ENCODE measurements around the gene CLVS2. TPM values are rescaled to one million over a fixed set of nuclear protein-coding genes. Genes with fewer than 3 reads are reported as not detected.

The CLVS2 gene
- polyA plus RNA-seq, 1 donor (not counting 4 experiments of a cell fraction or from before 2014, with no cell fraction given) = not detected

DNA sequence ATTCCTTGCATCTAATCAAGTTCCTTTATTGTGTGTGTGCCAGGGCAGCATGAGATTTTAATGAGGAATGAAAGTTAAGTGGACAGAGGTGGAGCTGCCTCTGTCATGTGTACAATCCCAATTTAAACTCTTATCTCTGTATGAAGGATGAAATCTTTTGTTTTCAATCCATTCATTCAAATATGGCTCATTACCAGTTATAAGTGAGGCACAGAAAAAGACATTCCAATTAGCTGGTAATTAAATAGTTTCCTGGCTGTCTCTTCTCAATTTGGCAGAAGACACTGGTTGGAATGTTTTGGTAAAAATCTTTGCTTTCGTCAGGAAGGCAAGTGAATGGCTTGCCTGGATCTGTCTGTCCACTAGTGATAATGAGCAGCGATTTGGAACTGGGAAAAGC is 46.4 kb downstream of the CLVS2 start:
- Histone ChIP-seq H3K9me1 (ENCODE audit: control insufficient read depth, extremely low read depth, insufficient read depth, low read length) (no peaks in the 10 kb centered on the region), H3K27ac (ENCODE audit: control insufficient read depth, insufficient read depth, low read length) (no peak overlapping the region), H3K9ac (ENCODE audit: control insufficient read depth, extremely low read depth, insufficient read depth, low read length) (no peak overlapping the region), H3K36me3 (ENCODE audit: control insufficient read depth in 2 of 2, extremely low read depth in 1 of 2, insufficient read depth in 2 of 2, low read length in 2 of 2) (no peaks in the 10 kb centered on the region), H3K79me2 (ENCODE audit: control insufficient read depth, insufficient read depth, low read length) (no peaks in the 10 kb centered on the region), H3K4me2 (ENCODE audit: control insufficient read depth, extremely low read depth, insufficient read depth, low read depth, low read length) (no peak overlapping the region), H3K9me3 (ENCODE audit: control insufficient read depth, low read depth, low read length) (no peaks in the 10 kb centered on the region), H3K27me3 (ENCODE audit: control insufficient read depth, extremely low read depth, insufficient read depth, low read length) (no peaks in the 10 kb centered on the region), H3K4me3 (ENCODE audit: control insufficient read depth in 2 of 3, extremely low read depth in 1 of 3, insufficient read depth in 2 of 3, low read depth in 1 of 3, low read length in 3 of 3) (no peak overlapping the region), H3K4me1 (ENCODE audit: control insufficient read depth, extremely low read depth, insufficient read depth, low read length) (no peaks in the 10 kb centered on the region), H4K20me1 (ENCODE audit: control insufficient read depth, extremely low read depth, insufficient read depth, low read length) (no peaks in the 10 kb centered on the region), H2AFZ (ENCODE audit: control insufficient read depth, low read length) (no peak overlapping the region)
- no peak for FAIRE-seq
- TF ChIP-seq EZH2 (IDR thresholded peaks at IDR 0.05; ENCODE audit: low read length) = no peak
- dilution Hi-C loops (cut with MboI; ENCODE audit: extremely low pct_ligation_motif_present, low sequenced_read_pairs) = no loop called here
- DNase-seq (ENCODE audit: low read depth, low spot score) = no peak

DNA sequence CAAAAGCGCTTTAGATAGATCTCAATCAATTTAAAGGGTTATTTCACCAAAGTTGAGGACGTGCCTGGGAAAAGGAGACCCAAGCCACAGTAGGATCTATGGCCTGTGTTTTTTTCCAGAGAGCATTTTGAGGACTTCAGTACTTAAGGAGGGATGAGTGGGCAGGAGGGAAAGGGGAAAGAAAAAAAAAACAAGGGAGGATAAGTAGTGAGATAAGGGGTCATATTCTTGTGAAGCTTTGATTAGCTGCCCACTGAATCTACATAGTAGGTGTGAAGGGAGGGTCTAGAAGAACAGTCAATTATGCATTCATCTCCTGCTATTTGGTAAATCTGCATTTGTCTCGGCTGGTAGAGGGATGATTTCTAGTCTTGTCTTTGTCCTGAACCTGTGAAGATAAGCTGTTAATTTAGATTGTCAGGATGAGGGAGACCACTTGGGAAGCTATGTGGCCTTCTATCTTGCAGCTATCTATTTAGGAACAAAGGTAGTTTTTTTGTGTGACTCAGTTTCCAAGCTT is 48.4 kb downstream of the CLVS2 start:
- Histone ChIP-seq H2AFZ (ENCODE audit: control insufficient read depth, low read length) (no peak overlapping the region), H3K27me3 (ENCODE audit: control insufficient read depth, extremely low read depth, insufficient read depth, low read length) (no peaks in the 10 kb centered on the region), H3K9ac (ENCODE audit: control insufficient read depth, extremely low read depth, insufficient read depth, low read length) (no peak overlapping the region), H3K27ac (ENCODE audit: control insufficient read depth, insufficient read depth, low read length) (no peak overlapping the region), H3K36me3 (ENCODE audit: control insufficient read depth in 2 of 2, extremely low read depth in 1 of 2, insufficient read depth in 2 of 2, low read length in 2 of 2) (no peaks in the 10 kb centered on the region), H3K4me2 (ENCODE audit: control insufficient read depth, extremely low read depth, insufficient read depth, low read depth, low read length) (no peak overlapping the region), H3K4me1 (ENCODE audit: control insufficient read depth, extremely low read depth, insufficient read depth, low read length) (no peaks in the 10 kb centered on the region), H3K9me3 (ENCODE audit: control insufficient read depth, low read depth, low read length) (no peaks in the 10 kb centered on the region), H3K4me3 (ENCODE audit: control insufficient read depth in 2 of 3, extremely low read depth in 1 of 3, insufficient read depth in 2 of 3, low read depth in 1 of 3, low read length in 3 of 3) (no peak overlapping the region), H4K20me1 (ENCODE audit: control insufficient read depth, extremely low read depth, insufficient read depth, low read length) (no peaks in the 10 kb centered on the region), H3K9me1 (ENCODE audit: control insufficient read depth, extremely low read depth, insufficient read depth, low read length) (no peaks in the 10 kb centered on the region), H3K79me2 (ENCODE audit: control insufficient read depth, insufficient read depth, low read length) (no peaks in the 10 kb centered on the region)
- dilution Hi-C loops (cut with MboI; ENCODE audit: extremely low pct_ligation_motif_present, low sequenced_read_pairs) = no loop called here
- TF ChIP-seq, protein P1, sequence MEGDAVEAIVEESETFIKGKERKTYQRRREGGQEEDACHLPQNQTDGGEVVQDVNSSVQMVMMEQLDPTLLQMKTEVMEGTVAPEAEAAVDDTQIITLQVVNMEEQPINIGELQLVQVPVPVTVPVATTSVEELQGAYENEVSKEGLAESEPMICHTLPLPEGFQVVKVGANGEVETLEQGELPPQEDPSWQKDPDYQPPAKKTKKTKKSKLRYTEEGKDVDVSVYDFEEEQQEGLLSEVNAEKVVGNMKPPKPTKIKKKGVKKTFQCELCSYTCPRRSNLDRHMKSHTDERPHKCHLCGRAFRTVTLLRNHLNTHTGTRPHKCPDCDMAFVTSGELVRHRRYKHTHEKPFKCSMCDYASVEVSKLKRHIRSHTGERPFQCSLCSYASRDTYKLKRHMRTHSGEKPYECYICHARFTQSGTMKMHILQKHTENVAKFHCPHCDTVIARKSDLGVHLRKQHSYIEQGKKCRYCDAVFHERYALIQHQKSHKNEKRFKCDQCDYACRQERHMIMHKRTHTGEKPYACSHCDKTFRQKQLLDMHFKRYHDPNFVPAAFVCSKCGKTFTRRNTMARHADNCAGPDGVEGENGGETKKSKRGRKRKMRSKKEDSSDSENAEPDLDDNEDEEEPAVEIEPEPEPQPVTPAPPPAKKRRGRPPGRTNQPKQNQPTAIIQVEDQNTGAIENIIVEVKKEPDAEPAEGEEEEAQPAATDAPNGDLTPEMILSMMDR (optimal IDR thresholded peaks at IDR 0.05 in 1 of 3, IDR thresholded peaks at IDR 0.05 in 1 of 3, conservative IDR thresholded peaks at IDR 0.05 in 1 of 3; ENCODE audit: extremely low read depth in 1 of 3, insufficient read depth in 2 of 3, low read length in 3 of 3) = no peak
- no peak for TF ChIP-seq EZH2 (IDR thresholded peaks at IDR 0.05; ENCODE audit: low read length)
- DNase-seq (ENCODE audit: low read depth, low spot score) (no peak), FAIRE-seq (no peak)

DNA sequence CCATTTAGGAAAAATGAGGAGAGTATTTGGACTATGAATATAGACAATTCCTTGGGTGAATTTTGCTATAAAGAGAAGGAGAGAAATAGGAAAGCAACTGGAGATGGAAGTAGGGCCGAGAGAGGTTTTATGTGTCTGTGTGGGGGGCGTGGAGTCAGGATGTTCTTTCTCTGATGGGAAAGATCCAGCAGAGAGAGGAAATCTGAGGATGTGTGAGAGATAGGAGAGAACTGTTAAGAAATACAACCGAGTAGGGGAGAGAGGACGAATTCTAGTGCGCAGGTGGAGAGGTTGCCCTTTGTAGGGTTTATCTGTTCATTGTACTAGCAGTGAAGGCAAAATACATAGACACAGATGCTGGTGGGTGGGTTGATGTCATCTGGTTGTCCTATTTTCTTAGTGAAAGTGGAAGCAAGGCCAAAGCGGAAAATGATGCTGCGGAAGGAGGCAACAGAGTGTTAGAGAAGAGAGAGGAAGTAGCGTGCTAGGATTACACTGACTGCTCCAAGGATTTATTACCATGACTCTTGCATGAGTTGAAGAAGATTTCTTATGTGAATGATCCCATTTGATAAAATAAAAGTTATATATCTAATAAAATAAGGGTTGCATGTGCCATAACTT is 57.7 kb downstream of the CLVS2 start:
- DNase-seq (ENCODE audit: low read depth, low spot score) (no peak), FAIRE-seq (no peak)
- no peak overlapping the region for H3K27ac ChIP-seq (ENCODE audit: control insufficient read depth, insufficient read depth, low read length)
- H3K9ac ChIP-seq (ENCODE audit: control insufficient read depth, extremely low read depth, insufficient read depth, low read length) = no peak overlapping the region
- no peaks in the 10 kb centered on the region for H3K9me3 ChIP-seq (ENCODE audit: control insufficient read depth, low read depth, low read length)
- no peak overlapping the region for H2AFZ ChIP-seq (ENCODE audit: control insufficient read depth, low read length)
- H3K27me3 ChIP-seq (ENCODE audit: control insufficient read depth, extremely low read depth, insufficient read depth, low read length) = no peaks in the 10 kb centered on the region
- no peak overlapping the region for H3K4me2 ChIP-seq (ENCODE audit: control insufficient read depth, extremely low read depth, insufficient read depth, low read depth, low read length)
- no peaks in the 10 kb centered on the region for H3K36me3 ChIP-seq (ENCODE audit: control insufficient read depth in 2 of 2, extremely low read depth in 1 of 2, insufficient read depth in 2 of 2, low read length in 2 of 2)
- H3K9me1 ChIP-seq (ENCODE audit: control insufficient read depth, extremely low read depth, insufficient read depth, low read length) = no peaks in the 10 kb centered on the region
- dilution Hi-C loops (cut with MboI; ENCODE audit: extremely low pct_ligation_motif_present, low sequenced_read_pairs) = no loop called here
- TF ChIP-seq, protein P1 (optimal IDR thresholded peaks at IDR 0.05 in 1 of 3, IDR thresholded peaks at IDR 0.05 in 1 of 3, conservative IDR thresholded peaks at IDR 0.05 in 1 of 3; ENCODE audit: extremely low read depth in 1 of 3, insufficient read depth in 2 of 3, low read length in 3 of 3) = no peak
- no peak for TF ChIP-seq EZH2 (IDR thresholded peaks at IDR 0.05; ENCODE audit: low read length)
- H3K79me2 ChIP-seq (ENCODE audit: control insufficient read depth, insufficient read depth, low read length) = no peaks in the 10 kb centered on the region
- no peaks in the 10 kb centered on the region for H3K4me1 ChIP-seq (ENCODE audit: control insufficient read depth, extremely low read depth, insufficient read depth, low read length)
- H3K4me3 ChIP-seq (ENCODE audit: control insufficient read depth in 2 of 3, extremely low read depth in 1 of 3, insufficient read depth in 2 of 3, low read depth in 1 of 3, low read length in 3 of 3) = no peak overlapping the region
- no peaks in the 10 kb centered on the region for H4K20me1 ChIP-seq (ENCODE audit: control insufficient read depth, extremely low read depth, insufficient read depth, low read length)

Data from keratinocyte (primary cell).